Ramos (cell line): Measurements from ENCODE around the gene SORBS1.

Source experiments
- in situ Hi-C: fragments of 300-500 bp; cut with MboI; formaldehyde crosslinking; loops from one replicate; pipeline ENCODE4 v1.14.3; 2022; ENCODE audit warnings: low sequenced_read_pairs; ENCODE audit not compliant: unreplicated experiment

SORBS1 gene

DNA sequence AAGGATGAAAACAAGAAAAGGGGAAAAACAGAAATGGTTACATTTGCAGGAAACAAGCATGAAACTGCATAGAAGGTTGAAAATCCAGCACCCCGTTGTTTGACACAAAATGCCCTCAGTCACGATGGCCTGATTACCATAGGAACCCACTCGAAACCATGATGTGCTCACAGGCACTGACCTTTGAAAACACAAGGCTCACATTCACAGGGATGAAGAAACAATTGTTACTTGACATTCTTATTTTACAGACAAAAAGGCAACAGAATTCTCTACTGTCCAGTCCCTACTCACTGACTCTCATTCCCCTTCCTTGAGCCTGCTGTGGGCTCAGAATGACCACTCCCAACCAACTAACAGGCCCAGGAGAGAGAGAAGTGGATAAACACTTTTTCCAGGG lies 138.9 kb downstream of the SORBS1 start:
- in situ Hi-C loops, result no loop called here

DNA sequence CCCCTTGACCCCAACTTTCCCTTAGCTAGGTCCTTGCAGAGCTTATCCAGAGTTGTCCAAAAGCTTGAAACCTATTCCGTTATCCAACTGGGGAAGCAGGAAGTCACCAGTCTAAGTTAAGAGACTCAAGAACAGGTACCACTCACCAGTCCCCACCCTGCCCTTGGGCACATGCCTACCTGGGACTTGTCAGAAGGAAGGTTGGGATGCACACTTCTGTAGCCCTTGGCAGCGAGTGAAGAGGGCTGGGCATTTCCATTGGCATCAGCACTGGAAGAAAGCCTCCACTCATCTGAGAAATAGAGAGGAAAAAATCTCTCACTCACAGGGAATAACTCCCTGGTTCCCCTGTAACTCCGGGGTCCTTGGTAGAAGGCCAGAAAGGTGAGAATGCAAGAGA lies 139.4 kb downstream of the SORBS1 start:
- in situ Hi-C loops, result no loop called here

DNA sequence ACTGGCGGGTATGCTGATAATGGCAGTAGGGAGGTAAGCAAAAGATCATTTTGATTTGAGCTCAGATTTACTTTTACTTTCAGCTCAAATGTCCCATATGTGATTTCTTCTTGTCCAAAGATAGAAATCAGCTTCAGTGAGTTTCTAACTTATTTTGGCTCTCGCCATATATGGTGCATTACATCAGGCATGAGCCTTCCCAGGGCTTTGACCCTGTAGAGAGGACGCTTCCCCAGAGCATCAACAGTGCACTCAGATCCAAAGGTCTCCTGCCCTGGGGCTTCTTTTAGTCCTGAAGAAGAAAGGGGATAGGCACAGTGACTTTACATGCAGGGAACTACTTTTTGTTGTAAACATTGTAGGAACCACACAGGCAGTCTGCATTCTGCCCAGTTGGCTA lies 141.8 kb downstream of the SORBS1 start:
- in situ Hi-C loops, result no loop called here

DNA sequence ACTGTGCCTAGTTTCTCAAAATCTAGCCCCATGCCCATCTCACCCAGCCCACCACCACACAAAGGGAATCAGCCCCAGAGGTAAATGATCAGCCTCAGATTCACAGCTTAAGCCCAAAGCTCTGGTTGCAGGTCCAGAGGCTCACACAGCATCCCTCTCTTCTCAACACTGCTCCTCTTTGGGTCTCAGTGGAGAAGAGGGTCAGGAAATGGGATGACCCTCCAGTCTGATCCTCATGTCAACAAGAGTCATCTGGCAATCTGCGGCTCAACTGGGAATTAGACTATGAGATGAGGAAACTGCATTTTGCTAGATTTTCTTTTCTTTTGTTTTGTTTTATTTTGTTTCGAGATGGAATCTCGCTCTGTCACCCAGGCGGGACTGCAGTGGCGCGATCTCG lies 144.2 kb downstream of the SORBS1 start:
- in situ Hi-C loops, result no loop called here

DNA sequence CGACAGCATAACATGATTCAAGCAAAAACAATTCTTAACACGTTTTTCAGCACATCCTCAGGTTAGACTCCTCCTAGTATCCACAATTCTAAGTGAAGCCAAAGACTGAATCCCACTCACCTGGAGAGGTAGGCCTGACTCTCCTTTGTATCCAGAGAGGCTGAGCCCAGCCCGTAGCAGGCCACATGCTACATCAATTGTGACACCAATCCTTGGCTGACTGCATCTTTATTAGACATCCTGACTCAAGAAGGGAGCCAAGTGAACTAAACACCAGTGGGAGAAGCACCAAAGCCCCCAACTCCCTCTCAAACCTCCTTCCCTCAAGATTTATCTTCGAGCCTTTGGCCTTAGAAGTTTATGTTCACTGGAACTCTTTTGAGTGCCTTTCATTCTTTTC lies 144.9 kb downstream of the SORBS1 start:
- in situ Hi-C loops, result no loop called here

DNA sequence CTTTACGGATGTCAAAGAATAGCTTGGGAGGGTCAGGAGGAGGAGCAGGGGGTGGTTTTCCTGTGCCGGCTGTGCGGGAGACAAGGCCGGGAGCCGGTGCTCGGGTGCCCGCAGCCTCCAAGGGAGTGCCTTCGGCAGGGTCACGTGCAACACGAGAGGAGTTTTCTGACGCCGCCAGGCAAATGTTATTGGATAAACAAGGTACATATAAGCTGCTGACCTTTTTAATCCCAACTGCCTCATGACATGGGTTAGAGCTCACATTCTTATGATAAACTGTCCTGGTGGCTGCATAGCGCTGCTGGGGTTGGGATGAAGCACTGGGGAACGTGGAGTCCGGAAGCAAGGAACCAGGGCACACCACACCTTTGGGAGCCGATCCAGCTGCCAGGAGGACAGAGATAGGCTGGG lies 145.5 kb downstream of the SORBS1 start:
- in situ Hi-C loops, result no loop called here

DNA sequence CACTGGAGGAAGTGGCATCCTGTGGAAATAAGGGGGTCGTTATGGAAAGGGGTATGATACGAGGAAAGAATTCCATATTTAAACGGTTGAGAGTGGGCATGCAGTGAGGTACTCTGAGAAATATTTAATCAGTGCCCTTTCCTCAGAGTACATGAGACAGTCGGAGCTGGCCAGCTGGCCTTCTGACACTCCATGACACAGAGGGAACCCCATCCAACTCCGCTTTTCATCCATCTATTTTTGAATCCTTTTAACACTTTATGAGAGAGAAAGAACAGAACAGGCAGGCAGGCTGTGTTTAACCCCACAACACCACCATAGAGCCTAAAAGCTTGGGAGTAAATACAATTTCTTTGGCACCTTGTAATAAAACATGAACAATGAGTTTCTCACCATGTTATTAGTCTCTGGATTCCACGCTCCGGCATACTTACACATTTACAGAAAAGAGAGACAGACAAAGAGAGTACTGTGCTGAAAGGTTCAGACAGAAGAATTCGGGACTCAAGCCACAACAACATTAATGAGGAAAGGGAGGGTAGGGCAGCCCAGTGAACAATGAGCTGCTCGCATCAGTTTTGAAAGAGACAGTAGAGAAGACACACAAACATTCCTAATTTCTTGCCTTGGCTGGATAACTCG lies 146.2 kb downstream of the SORBS1 start:
- in situ Hi-C loops, result no loop called here

DNA sequence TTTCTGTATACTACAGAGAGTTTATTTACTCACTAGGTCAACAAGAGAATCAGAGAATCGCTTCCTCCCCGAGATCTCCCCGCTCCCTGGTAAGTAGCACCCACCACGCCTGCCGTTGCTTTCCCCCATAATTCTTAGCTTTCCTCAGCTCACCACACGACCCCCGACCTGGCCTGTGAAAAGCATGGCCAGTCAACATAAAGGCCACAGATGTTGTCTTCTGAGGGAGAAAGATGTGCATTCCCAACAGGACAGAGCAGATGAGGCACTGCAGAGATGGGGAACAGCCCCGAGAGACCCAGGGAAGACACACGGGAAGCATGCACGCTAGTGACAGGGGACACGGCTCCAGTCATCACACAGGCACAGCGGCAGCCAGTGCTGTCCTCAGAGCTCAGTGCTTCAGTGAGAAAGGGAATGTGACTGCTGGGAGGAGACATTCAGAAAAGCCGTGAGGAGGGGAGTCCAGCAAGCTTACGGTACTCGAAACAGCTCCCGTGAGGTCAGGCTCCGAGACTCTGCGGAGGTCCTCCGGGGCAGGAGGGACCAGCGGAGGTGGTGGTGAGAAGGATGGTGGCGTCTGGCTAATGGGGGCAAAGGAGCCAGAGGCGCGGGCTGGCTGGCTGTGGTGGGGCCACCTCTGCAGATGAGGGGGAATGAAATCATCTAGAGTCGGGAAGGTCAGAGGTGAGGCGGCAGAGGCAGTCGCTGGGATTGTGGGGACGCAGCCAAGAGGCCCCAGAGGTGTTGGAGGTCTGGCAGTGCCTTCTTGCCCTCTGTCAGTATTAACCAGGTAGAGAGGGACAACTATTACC lies 146.9 kb downstream of the SORBS1 start:
- in situ Hi-C loops, result no loop called here

DNA sequence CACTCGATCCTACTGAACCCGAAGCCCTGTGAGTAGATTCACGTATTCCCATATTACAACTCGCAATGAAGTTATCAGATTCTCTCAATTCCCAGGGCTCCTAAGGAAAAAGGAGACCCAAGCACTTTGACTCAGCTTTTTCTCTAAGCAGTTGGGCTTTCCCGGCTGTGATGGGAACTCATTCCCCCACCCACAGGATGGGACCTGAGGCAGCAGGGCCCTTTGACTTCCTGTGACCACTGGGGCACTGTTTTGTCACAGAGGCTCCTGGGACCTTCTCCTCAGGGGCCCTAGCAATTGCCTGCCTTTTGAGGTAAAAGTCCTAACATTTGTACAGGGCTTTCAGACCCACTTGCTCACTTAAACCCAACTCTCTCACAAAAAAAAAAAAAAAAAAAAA lies 147.6 kb downstream of the SORBS1 start:
- in situ Hi-C loops, result no loop called here

DNA sequence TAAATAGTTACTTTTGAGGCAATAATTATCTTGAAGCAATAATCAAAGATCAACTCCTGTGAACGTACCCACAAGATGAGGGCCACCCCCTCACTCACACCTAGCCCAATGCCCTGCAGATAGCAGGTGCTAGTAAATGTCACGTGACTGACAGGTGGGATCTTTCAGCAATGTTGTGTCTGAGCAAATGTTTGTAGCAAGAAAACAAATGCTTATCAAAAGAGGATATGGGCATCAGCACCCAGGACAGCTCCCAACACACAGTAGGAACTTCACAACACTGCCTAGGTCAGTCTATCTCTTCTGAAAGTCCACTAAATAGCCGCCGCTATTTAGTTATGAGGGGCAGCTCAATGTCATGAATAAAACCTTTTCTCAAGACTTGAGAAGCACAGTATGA lies 149.5 kb downstream of the SORBS1 start:
- in situ Hi-C loops, result no loop called here

DNA sequence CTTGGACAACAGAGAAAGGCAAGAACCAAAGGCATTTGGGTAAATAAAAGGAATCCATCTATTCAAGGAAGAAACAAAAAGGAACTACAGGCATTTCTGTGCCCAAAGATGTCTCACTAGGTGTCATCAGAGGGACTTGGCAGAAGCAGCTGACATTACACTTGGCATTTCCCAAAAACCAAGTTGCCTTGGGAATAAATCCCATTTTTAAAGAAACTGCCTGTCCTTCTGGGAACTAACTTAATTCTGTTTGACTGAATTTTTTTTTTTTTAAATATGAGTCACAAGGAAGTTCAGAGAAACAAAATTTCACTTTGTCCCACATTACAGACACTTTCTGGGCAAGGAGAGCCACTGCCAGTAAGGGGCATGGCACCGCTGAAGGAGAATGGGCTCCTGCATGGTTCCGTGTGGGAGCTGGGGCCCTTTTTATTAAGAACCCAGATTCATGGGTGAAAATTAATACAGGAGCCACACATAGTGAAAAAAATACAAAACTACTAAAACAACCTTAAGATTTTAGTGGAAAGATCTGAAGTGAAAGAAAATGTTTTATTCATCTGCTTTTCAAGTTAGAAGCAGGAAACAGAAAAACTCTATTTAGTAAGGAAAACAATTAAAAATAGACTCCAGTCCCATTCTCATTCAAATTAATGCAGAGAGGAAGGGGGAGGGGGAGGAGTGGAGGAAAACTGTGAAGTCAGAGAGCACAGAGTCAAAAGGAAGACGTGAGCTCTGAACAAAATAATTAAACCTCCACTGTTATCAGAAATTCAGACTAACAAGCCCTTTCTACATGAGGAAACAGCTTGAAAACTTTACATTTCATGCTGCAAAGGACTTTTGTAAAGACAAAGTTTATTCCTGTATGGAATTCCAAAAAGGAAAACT lies 151.9 kb downstream of the SORBS1 start:
- in situ Hi-C loops, result no loop called here

DNA sequence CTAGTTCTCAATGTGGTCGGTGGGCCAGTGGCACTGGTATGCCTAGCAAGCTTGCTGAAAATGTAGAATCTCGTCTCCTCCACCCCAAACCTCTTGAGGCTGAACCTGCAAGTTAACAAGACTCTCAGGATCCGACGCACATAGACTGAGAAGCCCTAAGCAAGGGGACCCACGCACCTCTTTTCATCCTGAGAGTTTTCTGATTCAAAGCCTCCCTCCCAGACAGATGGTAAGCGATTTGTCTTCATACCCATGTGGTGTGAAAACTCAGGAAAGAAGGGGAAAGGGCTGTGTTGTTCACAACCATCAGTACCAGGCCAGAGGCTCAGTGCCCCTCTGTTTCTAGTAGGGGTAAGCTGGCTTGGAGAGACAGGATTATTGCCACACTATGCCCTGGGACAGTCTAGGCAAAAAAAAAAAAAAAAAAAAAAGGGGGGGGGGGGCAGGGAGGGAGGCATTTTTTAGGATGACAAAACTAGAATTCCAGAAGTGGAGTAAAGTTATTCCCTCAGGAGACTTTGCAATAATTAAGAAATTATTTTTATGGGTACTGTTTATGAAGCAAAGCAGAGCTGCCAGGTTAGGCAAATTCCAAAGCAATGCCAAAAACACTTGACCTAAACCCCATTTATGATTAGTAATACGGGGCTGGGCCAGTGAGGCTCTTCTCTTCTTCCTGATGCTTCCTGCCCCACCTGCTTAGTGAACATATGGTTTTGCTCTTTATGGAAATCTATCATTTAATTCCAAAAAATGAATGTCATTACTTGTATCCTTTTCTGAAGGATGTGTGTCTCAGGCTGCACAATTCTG lies 152.8 kb downstream of the SORBS1 start:
- in situ Hi-C loops, result no loop called here

DNA sequence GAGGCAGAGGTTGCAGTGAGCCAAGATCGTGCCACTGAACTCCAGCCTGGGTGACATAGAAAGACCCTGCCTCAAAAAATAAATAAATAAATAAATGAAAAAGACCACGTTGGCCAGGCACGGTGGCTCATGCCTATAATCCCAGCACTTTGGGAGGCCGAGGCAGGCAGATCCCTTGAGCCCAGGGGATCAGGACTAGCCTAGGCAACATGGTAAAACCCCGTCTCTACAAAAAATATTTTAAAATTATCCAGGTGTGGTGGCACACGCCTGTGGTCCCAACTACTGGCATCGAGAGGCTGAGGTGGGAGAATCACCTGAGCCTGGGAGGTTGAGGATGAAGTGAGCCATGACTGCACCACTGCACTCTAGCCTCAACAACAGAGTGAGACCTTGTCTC lies 153.6 kb downstream of the SORBS1 start:
- in situ Hi-C loops, result no loop called here

DNA sequence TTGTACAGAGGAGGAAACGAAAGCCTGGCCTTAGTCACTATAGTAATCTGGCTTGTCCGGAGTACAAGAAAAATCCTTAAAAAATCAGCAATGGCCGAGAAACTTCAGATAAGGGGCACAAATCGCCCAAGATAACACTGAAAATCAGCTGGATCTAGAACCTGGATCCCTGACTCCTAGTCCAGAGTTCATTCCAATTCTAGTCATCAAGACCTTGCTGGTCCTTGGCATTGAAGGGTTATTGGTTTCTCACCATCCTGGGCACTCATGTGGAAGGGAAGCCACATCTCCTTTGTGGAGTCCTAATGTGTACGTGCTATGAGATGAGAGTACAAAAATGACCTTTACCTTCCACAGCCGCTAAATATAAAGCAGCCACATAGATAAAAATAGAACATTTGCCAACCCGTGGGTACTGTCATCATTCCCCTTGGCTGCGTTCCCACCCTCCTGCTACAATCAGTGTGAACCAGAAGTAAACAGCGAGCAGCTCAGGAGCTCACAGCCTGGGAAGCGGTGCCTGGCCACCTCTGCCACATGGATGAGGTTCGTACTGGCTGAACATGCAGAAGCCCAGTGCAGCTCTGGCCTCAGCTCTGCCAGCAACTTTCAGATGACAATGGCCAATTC lies 154.4 kb downstream of the SORBS1 start:
- in situ Hi-C loops, result no loop called here

DNA sequence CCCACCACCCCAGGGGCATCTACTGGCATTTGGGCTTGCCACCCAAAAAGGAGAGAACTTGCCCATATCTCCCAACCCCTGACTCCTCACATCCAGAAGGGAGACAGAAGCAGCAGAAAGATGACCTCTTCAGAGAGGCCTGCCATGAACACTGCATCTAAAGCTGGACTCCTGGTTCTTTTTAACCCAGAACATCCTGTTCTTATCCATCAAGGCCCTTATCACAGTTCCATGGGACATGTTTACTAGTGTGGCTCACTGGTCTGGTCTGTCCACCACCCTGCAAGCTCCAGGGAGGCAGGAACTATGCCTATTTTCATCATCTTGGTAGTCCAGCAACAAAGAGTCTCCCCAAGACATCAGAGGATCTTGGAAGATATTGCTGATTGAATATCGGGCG lies 155.5 kb downstream of the SORBS1 start:
- in situ Hi-C loops, result no loop called here

DNA sequence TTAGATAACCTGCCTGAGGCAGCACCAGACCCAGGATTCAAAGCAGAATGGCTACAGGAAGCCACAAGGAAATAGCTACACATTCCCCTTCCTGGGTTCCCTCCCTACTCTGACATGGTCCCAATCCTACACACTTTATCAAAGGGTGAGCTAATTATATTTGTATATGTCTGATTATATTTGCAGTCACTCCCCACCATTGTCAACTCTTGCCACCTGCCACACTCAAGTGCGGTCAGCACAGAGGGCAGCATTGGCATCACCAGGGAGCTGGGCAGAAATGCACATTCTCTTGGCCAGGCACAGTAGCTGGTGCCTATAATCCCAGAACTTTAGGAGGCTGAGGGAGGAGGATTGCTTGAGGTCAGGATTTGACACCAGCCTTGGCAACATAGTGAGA lies 156.3 kb downstream of the SORBS1 start:
- in situ Hi-C loops, result no loop called here

DNA sequence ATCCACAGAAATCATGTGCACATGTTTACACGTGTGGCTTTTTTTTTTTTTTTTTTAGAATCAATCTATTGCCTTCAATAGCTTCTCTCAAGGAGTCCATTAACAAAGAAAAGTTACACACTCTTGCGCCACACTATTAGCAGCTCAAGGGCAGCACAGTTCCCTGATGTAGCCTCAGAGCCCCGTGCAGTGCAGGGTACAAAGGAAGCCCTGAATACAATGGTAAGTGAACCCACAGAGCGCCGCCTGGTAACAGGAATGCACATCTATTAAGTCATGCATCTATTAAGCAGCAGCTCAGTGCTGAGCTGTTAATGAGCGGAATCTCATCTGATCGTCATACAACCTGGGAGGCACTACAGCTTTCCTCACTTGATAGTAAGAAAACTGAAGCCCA lies 156.7 kb downstream of the SORBS1 start:
- in situ Hi-C loops, result no loop called here

DNA sequence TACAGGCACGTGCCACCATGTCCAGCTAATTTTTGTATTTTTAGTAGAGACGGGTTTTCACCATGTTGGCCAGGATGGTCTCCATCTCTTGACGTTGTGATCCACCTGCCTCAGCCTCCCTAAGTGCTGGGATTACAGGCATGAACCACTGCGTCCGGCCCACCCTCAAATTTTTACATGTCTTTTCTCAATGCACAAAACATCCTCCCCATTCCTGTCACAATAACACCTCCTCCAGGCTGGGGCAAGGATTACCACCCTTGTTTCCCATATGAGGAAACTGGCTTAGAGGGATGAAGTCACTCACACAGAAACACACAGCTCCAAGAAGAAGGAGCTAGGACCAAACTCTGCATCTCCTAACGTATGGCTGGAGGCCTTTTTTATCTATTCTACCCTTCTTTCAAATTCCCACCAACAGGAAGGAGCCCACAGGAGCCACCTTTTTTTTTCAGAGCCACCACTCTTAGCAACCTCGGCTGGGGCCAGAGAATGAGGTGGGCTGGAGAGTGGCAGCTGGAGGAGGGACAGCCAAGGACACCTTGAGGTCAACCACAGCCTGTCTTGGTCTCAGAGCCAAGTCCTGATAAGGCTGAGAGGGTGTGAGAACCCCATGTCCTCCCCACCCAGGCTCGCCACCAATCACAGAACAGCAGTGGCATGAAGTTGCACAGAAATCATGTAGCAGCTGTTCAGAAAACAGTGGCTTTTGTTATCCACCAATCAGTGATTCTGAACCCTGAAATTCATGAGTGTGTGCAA lies 157.3 kb downstream of the SORBS1 start:
- in situ Hi-C loops, result no loop called here
